HG03378 (cell line): Measurements from ENCODE around the gene SLC25A1.

Experiments
- ATAC-seq: cut with Tn5 transposase; IDR thresholded peaks from one replicate; pipeline ENCODE4 v1.9.1; 2021; ENCODE audit warnings: mild to moderate bottlenecking, moderate library complexity; ENCODE audit not compliant: unreplicated experiment

The SLC25A1 gene

DNA sequence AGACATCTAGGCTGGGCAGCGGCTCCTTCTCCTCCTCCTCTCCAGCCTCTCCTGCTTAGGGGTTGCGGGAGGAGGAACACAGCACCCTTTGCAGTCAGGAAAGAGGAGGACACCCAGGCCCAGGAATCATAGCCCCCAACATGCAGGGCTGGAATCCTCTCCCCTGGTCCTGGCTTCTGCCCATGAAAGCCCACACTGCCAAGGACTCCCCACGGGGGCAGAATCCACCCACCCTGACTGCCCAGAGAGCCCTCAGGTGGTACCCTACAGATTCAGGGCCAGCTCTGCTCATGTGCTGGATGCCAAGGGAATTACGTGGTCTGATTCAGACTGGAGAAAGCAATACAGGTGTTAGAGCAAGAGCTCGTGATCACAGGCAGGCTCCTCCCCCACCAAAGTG is 38.6 kb downstream of the SLC25A1 start:
- no peak for ATAC-seq

DNA sequence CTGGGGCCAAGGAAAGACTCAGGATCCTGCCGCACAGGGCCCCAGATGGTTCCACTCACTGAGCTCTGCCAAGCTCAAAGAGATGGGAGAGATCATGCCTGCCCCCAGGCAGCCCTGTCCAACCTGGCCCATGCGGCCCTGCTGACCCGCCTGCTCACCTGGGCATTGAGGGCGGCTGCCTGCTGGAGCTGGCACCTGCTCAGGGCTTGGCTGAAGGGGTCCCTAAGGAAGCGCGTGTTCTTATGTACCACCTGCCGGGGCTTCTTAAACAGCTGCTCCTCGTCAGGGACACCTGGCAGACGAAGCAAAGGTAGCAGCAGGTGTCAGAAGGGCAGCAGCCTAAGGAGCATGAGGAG is 39.6 kb downstream of the SLC25A1 start:
- ATAC-seq = no peak

DNA sequence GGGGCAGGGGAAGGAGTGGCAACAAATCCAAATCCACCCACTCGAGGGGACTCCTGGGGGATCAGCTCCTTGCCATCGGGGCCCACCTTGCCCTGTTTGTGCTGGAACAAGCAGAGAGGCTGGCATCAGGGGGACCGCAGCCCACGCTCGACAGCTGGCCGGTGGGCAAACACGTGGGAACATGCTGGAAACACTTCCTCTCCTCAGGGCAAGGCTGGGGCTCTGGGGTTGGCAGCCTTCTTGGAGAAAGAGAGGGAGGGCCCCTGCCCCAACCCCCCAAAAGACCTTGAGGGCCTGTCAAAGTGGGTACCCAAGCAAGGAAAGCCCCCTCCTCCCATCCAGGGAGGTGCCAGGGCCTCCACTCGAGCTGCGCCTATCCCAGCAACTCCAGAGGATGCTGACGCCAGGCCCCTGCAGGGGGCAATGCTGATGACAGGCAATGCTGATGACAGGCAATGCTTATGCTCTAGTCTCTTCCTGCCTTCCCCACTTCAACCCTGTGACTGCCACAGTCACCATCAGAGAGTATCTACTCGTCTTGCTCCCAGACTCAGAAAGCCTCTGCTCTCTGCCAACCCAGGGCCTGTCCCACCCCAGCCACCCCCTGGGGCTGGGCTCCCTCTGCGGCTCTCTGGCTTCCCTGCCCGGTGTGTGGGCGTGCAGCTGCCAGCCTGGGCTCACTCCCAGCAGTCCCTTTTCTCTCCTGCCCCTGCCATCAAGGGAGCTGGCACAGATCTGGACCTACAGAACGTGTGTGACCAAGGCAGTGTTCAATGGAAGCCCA is 40.1 kb downstream of the SLC25A1 start:
- no peak for ATAC-seq

DNA sequence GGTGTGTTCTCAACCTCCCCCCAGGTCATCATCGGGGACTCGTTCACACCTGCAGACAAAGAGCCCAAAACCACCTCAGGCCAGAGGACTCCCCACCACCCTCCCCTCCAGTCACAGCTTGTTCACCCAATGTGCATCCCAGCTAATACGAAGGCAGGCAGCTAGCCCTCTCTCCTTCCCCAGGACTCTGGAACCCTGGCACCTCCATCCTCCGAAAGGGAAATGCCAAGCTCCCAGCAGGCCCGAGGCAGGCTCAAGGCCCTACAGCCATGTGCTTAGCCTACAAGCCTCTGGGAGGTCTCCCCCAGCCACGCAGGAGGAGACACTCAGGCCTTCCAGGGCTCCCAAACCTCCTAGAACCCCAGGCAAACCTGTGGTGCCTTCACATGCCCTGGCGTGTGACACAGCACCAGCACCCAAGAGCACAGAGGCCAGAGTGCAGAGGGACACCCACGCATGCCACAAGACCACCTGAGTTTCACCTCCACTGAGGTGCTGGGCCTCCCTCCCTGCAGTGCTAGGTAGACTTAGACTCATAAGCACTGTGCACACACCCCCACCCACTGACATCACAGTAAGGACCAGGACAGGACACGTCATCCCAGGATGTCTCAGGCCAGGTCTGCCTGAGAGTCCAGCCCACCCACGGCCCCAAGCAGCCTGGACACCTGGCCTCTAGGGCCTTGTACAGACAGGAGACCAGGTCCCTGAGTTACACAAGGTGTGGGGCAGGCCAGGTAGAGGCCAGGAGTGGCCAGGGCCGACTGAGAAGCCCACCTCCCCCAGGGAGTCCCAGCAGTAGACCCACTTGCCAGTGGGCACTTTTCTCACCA is 40.9 kb downstream of the SLC25A1 start:
- no peak for ATAC-seq

DNA sequence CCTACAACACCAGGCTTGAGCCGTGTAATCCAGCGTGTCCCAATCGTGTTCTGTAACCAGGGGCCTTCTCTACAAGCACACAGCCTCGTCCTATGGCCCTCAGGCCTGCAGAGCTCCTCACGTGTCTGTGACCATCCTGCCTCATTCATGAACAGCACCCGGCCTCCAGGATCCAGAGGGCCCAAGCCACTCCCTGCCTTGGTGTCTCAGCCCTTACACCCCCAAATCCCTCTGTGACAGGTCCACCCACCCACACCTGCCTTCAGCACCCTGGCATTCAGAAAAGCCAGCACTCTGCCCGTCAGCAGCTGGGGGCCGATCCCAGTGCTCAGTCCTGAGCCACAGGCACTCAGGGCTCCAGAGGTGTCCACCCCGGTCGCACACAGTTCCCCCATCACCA is 41.6 kb downstream of the SLC25A1 start:
- ATAC-seq = no peak

DNA sequence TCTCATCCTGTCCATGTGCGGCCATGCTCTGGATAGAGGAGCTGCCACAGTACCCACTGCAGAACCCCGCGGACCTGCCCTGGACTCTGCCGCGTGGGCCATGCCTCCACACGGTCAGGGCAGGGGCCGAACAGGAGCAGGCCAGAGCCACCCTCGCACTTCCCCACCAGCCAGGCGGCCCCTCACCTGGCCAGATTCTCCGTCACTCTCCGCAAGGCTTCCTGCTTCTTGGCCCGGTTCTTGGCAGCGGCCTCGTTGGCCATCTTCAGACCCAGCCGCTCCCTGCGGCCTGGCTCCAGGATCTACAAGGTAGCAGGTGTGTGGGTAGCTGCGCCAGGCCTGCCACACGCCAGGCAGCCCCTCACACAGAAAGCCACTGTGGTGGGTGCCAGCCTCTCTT is 43.7 kb downstream of the SLC25A1 start:
- ATAC-seq = no peak

DNA sequence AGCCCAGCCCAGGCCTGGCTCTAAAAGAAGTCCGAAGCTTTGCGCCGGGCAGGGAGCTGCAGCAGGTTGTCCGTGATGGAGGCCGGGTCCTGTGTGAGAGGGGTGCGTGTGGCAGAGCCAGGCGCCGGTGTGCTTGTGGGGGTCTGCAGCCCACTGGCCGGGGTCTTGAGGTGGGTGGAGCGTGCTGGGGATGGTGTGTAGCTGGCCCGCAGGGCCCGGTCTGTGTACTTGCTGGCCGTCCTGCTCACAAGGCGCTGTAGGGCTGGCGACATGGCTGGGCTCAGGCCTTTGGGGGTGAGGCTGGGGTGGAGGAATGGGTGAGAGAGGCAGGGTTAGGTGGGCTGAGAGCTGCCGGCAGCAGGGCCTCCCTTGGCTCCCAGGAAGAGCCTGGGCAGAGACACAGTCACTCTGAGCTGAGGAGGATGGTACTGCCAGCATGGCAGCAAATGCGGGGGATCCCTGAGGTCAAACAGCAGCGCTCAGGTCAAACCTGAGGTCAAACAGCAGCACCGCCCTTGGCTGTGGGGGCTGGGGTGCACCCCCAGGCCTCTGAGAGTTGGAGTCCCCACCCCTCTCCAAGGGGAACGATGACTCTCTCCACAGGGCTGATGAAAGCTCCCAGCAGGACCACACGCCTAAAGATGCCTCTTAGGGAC is 44.2 kb downstream of the SLC25A1 start:
- ATAC-seq = no peak

DNA sequence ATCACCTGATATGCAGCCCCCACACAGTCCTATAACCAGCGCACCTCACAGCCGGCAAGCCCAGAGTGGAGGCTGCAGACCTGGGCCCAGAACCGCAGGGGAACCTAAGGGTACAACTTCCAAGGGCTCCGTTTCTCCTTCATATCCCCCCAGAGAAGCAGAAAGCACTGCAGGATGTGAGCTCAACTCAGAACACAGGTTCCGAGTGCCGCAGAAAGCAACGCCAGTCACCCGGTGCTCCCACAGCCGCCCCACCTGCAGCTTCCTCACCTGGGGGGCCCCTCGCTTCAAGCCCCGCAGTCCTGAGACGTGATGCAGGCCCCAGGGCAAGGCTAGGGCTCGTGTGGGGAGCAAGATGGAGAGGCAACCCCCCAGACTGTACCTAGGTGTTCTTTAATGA is 45.0 kb downstream of the SLC25A1 start:
- no peak for ATAC-seq

DNA sequence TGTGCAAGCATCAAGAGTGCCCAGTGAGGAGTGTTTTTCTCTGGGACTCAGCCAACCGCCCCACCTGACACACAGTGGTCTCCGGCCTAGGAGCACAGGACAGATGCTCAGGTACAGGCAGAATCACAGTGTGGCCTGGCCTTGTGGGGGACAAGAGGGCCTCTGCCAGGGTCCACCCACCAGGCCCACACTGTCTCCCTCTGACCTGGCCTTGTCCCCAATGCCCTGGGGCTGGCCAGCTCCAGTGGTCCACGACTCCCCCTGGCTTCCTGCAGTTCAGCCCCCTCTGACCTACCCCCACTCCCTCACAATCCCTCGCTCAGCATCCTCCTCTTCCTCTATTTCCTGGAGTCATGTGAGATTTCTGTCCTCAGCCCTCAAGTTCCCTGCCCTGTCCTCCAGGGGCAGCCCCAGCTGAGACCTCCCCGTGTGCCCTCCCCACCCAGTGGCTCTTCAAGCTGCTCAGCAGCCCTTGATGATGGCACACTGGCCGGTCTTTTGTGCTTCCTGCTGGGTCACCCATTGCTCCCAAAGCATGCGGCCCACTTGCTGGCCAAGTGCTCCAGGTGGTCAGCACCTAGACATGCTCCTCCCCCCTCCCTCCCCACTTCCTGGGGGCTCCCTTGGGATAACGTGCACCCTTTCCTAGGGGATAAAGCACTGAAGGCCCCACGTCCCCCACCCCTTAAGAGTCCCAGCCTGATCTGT is 45.7 kb downstream of the SLC25A1 start:
- no peak for ATAC-seq

DNA sequence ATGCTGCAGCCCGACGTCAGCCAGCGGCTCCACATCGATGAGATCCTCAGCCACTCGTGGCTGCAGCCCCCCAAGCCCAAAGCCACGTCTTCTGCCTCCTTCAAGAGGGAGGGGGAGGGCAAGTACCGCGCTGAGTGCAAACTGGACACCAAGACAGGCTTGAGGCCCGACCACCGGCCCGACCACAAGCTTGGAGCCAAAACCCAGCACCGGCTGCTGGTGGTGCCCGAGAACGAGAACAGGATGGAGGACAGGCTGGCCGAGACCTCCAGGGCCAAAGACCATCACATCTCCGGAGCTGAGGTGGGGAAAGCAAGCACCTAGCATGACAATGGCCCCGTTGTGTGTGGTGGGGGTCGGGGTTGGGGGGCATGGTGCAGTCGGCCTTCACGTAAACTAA is 46.4 kb downstream of the SLC25A1 start:
- ATAC-seq = no peak

DNA sequence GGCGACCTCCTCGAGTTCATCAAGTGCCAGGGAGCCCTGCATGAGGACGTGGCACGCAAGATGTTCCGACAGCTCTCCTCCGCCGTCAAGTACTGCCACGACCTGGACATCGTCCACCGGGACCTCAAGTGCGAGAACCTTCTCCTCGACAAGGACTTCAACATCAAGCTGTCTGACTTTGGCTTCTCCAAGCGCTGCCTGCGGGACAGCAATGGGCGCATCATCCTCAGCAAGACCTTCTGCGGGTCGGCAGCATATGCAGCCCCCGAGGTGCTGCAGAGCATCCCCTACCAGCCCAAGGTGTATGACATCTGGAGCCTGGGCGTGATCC is 46.9 kb downstream of the SLC25A1 start:
- no peak for ATAC-seq

DNA sequence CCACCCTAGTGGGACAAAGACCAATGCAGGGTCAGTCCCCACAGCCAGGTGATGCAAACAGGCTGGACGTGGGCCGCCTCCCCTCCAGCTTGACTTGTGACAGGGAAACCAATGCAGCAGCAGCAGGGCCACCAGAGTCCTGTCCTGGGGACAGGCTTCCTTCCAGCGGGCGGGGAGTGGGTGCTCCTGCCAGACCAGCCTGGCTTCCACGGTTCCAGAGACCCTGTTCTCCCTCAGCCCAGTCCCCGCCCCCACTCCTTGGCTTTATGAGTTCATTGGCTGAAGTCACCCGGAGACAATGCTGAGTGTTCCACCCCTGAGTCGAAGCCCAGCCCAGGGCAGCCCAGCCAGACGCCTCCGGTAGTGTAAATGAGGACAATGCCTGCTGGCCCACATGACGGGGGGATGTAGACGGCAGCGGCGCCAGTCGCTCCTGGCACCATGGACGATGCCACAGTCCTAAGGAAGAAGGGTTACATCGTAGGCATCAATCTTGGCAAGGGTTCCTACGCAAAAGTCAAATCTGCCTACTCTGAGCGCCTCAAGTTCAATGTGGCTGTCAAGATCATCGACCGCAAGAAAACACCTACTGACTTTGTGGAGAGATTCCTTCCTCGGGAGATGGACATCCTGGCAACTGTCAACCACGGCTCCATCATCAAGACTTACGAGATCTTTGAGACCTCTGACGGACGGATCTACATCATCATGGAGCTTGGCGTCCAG is 47.4 kb downstream of the SLC25A1 start, which contains the start of gene TSSK2:
TSSK2 (plus strand) TSS at position 350 of the 726 bp plus-strand sequence; CDS start at position 442, 92 bp downstream.
- ATAC-seq = no peak

DNA sequence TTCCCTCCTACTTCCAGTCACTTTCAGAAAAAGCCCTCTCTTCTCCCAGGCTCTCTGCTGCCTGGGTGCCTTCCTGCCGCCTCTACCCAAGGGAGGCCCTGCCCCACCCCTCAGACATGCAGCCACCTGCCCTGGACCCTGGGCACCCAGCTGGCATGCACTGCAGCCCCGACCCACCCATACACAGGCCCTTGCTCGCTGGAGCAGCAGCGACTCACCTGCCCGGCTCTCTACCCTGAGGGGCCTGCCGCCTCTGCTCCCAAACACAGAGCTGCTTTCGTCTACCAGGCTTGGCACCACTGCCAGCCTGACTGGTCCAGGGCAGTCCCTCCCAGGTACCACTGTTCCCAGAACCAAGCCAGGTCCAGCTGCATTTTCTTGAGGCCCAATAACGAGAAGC is 48.7 kb downstream of the SLC25A1 start:
- no peak for ATAC-seq

DNA sequence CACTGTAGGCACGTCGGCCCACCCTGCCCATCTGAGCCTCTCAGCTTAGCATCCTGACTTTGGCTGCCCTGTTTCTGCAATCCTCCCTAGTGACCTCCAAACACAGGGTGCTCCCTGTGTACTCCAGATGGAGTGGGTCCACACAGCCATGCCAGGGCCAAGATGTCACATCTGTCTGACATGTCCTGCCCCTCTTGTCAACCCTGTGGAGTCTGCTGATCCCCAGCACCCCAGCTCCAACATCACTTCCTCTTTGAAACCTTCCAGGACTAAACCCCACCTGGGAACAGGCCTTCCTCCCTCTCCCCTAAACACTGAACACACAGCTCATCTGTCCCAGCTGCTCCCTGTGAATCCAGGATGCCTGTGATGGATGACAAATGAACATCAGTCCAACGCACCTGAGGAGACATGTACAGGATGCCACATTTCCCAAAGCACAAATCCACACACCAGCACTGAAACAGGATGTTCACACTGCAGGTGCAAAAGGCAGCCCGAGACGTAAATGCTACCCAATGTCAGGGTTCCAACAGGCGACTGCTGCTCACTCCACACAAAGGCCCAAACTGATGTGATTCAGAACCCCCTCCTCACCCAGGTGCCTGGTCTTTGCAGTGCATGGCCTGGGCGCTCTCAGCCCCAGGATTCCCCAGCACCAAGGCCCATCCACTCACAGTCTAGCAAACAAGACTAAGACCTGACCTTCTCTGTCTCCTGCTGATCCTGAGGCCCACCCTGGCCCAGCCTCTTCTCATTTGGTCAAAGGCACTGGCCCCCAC is 49.4 kb downstream of the SLC25A1 start:
- no peak for ATAC-seq

DNA sequence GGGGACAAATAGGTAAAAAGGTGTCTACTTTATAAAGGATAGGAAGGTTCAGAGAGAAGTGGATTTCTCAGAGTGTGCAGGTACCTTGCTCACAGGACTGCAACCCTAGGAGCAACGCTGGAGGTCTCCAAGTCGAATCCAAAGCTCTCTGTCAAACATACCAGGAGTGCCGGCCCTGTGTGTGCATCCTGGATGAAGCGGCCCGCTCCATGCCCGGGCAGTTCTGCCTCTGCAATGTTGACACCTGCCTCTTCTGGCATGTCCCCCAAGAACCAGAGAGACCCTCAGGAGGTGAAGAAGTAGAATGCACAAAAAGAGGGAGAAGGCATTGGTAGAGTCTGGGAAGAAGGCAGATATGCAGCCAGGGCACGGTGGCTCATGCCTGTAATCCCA is 50.5 kb downstream of the SLC25A1 start:
- no peak for ATAC-seq

DNA sequence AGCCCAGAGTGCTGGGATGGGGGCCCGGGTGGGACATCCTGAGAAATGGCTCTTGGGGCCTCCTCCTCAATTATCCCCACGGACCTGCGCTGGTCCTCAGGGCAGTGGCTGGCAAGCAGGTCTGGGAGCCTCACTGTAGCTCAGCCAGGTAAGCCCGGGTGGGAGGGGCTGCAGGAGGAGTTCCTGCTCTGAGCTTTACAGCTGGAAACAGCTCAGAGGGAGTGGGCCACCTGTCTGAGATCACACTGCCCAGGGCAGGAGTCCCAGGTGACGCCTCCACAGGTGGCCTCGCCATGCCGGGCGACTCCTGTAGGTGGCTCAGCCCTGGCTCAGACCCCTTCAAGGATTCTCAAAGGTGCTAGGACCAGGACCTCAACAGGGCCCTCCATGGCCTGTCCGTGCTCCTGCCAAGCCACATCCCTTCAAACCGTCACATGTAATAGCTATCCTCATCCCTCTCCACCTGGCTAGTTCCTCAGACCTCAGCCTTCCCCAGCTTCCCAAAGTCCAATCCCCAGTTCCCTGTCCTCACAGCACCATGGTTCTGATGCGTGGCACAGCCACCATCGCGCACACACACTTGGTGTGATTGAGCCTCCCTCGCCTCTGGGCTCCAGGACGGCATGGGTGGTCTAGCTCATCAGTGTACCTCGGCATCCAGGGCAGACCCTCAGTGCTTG is 51.1 kb downstream of the SLC25A1 start:
- ATAC-seq = no peak

DNA sequence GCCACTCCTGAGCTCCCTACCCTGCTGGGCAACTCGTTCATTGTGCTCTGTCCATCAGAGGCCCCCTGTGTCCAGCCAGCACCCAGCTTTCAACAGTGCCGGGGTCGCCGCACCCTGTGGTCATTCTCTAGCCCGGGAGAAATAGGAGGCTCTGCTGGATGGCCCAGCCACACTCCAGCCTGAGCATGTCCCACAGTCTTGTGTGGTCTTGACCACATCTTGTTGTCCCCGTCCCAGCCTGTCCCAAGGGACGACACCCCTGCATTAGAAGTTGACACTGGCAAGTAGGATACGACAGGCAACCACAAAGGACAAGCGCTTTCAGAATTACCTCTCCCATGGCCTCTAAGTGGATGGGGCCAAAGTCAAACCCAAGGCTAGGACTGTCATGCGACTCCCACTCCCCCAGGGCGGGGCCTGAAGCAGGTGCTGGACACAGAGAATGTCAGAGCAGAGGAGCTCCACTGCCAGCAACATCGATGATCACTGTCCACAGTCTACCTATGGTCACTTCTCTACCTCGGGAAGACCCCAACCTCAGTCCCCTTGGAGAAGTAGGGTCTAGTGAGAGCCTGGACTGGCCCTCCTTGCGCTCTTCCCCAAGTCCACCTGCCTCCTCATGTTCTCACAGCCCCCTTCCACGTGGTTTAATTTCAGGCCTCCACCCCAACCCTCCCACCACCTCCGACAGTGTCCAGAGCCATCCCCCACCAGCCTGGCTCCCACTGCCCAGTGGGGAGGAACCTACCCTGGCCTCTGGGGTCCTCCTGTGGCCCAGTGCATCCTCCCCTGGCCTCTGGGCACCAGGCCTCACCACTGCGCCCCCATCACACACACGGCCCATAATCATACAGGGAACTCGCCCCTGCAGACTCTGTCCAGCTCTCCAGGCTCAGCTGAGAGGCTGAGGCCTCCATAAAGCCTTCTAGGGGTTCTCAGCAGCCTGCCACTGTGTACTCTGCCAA is 51.9 kb downstream of the SLC25A1 start:
- ATAC-seq = no peak
